GM18858 (cell line): ENCODE data around the gene USP5.
A peak's percentile ranks its signal among the peaks of the same experiment; 100 is the strongest.

Source experiments
- ATAC-seq: cut with Tn5 transposase; IDR thresholded peaks from one replicate; pipeline ENCODE4 v1.9.1; 2021; ENCODE audit not compliant: unreplicated experiment

The USP5 gene, protein sequence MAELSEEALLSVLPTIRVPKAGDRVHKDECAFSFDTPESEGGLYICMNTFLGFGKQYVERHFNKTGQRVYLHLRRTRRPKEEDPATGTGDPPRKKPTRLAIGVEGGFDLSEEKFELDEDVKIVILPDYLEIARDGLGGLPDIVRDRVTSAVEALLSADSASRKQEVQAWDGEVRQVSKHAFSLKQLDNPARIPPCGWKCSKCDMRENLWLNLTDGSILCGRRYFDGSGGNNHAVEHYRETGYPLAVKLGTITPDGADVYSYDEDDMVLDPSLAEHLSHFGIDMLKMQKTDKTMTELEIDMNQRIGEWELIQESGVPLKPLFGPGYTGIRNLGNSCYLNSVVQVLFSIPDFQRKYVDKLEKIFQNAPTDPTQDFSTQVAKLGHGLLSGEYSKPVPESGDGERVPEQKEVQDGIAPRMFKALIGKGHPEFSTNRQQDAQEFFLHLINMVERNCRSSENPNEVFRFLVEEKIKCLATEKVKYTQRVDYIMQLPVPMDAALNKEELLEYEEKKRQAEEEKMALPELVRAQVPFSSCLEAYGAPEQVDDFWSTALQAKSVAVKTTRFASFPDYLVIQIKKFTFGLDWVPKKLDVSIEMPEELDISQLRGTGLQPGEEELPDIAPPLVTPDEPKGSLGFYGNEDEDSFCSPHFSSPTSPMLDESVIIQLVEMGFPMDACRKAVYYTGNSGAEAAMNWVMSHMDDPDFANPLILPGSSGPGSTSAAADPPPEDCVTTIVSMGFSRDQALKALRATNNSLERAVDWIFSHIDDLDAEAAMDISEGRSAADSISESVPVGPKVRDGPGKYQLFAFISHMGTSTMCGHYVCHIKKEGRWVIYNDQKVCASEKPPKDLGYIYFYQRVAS

DNA sequence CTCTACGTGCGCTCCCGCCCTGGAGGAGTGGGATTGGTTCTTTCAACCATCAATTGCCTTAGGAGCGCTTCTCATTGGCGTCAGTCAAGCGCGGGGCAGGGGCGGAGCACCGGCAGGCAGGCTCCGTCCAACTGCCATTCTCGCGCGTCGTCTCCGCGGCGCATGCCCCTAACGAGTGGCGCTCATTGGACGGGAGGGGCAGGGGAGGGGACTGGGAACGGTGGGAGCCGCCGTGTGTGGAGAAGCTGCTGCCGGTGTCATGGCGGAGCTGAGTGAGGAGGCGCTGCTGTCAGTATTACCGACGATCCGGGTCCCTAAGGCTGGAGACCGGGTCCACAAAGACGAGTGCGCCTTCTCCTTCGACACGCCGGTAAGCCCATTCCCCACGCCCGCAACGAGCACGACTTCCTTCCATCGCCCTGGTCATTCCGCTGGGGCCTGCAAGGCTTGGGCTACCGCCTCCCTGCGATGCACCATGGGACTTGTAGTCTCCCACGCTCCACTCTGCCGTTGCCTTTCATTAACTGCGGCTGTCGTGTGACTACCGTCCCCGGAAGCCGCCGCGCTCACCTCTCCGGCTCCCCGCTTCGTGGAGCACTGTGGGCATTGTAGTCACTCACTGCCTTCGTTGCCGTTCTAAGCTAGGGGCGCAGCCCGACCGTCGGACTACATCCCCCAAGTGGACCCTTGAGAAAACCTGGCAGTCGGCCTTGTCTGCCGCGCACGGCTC, at the start of gene USP5:
TSS of gene USP5 (plus strand) at position 230 of the 730 bp plus-strand sequence. CDS start at position 260, 30 bp downstream.
- ATAC-seq: peak; percentile 73

GRCh38 chr12:6807170-6807569, 44.8 kb upstream of the USP5 start:
- no peak for ATAC-seq

GRCh38 chr12:6809056-6809455, 42.9 kb upstream of the USP5 start:
- ATAC-seq: no peak

- no peak for ATAC-seq
Observed at GRCh38 chr12:6810758-6811157, 41.2 kb upstream of the USP5 start.

DNA sequence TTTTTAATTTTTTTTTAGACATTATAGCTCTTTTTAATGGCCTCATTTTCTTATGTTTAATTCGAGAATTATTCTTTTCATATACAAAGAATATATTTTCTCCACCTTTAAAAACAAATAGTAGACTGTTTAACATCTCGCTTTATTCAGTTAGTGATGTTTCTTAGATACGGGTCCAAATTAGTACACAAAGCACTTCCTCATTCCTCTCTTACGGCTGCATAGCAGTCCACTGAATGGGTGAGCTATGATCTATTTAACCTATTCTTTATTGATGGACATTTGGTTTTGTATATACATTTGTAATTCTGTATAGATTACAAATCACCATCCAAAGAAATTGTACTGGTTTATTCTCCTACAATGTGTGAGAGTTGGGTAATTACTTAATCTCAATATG, 38.6 kb upstream of the USP5 start:
- no peak for ATAC-seq

DNA sequence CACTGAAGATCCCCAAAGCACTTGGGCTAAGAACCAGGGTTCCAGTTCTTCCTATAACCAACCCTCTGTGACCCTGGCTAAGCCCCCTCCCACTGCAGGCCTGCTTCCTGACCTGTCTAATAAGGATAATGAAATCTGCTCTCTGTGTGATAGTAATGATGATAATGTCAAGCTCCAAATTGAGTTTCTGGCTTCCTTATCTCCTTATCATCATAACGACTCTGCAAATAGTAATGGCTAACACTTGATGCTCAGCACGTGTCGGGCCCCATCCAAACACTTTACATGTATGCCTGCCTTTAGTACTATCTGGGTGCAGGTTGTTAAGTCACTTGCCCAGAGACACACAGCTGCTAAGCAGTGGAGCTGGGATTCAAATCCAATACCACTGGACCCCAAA, 35.4 kb upstream of the USP5 start:
- no peak for ATAC-seq

GRCh38 chr12:6817098-6817497, 34.9 kb upstream of the USP5 start:
- no peak for ATAC-seq

DNA sequence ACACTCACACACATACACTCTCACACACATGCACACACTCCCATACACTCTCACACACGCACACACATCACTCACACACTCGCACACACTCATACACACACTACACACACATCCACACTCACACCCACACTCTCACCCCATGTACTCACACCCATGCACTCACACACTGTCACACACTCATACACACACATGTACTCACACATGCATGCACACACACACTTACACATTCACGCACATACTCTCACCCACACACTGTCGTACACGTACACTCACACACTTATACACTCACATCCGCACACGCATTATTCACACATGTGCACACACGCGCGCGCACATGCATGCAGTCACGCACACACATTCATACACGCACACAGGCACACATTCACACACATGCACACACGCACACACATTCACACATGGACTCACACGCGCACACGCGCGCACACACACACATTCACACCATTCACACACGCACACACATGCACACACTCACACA, 34.2 kb upstream of the USP5 start:
- ATAC-seq: no peak

DNA sequence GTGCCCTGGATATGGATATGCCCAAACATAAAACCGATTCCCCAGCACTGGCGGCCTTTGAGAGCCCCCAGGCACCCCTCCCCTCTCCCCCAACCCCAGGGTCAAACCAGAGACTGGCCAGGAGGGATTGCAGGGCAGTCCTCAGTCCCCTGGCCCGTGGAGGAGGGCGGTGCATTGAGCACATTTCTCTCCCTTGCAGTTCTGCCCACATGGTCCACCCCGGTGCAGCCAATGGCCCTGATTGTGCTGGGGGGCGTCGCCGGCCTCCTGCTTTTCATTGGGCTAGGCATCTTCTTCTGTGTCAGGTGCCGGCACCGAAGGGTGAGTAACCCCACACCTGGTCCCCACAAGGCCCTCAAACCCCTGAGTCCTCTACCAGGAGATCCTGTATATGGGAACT, 33.7 kb upstream of the USP5 start:
- no peak for ATAC-seq

DNA sequence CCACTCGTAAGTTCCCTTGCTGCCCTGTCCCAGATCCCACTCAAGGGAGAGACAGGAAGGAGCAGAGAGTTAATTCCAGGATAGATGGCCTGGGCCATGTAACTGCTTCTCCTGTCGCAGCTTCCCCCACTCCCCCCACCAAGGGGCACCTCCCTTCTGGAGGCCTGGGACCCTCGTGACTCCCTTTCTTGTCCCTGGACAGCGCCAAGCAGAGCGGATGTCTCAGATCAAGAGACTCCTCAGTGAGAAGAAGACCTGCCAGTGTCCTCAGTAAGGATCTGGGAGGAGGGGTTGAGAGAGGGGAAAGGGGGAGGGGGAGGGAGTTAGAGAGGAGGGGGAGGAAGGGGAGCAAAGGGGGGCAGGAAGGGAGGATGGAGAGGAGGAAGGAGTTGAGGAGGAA, 33.3 kb upstream of the USP5 start:
- no peak for ATAC-seq

DNA sequence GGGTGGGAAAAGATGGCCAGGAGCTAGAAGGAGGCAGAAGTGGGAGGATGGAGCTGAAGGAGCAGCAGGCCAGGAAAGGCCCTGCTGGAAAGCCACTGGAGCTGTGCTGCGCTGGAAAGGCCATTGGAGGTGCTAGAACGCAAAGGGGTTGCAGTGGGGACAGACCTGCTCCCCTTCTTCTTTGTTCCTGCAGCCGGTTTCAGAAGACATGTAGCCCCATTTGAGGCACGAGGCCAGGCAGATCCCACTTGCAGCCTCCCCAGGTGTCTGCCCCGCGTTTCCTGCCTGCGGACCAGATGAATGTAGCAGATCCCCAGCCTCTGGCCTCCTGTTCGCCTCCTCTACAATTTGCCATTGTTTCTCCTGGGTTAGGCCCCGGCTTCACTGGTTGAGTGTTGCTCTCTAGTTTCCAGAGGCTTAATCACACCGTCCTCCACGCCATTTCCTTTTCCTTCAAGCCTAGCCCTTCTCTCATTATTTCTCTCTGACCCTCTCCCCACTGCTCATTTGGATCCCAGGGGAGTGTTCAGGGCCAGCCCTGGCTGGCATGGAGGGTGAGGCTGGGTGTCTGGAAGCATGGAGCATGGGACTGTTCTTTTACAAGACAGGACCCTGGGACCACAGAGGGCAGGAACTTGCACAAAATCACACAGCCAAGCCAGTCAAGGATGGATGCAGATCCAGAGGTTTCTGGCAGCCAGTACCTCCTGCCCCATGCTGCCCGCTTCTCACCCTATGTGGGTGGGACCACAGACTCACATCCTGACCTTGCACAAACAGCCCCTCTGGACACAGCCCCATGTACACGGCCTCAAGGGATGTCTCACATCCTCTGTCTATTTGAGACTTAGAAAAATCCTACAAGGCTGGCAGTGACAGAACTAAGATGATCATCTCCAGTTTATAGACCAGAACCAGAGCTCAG, 32.6 kb upstream of the USP5 start:
- no peak for ATAC-seq

GRCh38 chr12:6820166-6820565, 31.8 kb upstream of the USP5 start:
- no peak for ATAC-seq

DNA sequence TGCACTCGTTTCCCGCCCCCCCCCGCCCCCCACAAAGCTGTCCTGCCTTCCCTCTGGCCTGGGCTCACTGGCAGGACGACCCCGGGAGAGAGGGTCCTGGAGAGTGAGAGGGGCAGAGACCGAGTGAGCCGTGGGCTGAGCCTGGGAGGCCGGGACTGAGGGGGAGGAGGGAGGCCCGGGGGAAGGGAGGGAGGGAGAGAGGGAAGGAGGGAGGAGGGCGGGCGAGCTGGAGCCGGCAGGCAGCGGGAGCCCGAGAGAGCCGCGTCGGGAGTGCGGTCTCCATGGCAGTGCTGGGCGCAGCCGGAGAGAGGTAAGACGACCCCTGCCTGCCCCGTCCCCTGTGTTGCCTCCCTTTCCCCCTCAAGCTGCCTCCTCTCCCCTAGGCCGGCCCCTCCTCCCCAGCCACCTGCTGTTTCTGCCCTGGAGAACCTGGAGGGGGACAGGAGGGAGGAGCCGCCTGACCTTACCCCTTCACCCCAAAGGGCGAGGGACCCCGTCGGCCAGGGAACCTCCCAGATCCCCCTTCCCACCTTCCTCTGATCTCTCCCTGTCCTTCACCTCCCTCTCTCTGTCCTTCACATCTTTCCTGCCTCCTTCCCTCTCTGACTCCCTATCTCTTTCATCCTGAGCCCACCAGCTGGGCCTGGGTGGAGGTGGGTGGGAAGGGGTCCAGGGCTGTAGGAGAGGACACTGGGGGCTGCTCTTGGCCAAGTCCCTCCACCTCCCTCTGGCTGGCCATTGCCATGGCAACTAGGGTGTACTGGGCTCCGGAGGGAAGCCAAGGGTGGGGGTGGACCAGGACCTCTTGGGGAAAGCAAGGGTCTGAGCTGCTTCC, 30.1 kb upstream of the USP5 start, which contains the start of gene GPR162:
TSS of gene GPR162 (plus strand) at position 231 of the 835 bp plus-strand sequence. CDS start 2,078 bp downstream, outside the sequence.
- no peak for ATAC-seq

- no peak for ATAC-seq
Observed at GRCh38 chr12:6822426-6823135, 29.4 kb upstream of the USP5 start.

DNA sequence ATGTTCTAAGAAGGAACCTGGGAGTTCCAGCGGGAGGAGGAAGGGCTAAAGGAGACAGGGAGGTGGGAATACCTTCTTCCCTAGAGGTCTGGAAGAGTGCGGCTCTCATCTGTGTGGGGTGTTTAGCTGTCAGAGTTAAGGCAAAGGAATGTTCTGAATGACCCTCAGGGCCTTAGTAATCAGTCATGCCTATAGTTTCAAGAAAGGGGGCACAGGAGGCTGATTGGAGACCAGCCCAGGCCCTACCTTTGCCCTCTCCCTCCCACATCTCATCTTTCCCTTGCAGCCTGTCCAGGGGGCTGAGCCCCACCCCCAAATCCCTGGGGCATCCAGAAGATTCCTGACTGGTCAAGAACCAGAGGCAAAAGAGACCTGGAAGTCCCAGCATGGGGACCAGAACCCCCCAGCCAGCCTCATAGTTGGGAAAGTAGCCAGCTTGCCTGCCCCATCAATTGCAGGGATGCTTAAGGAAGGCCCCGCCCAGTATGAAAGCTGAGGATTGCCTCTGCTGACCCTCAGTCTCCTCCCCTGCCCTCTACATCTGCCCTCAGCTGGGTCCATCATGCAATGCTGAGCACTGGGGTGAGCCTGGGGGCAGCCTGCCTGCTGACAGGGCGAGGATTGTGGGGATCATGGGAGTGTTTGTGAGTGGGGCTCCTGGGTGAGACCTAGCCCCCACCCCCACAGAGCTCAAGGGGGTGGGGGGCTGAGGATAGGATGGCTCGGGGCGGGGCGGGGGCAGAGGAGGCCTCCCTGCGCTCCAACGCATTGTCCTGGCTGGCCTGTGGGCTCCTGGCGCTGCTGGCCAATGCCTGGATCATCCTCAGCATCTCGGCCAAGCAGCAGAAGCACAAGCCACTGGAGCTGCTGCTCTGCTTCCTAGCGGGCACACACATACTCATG, 28.5 kb upstream of the USP5 start:
- no peak for ATAC-seq

GRCh38 chr12:6824085-6824775, 27.7 kb upstream of the USP5 start:
- ATAC-seq: no peak

DNA sequence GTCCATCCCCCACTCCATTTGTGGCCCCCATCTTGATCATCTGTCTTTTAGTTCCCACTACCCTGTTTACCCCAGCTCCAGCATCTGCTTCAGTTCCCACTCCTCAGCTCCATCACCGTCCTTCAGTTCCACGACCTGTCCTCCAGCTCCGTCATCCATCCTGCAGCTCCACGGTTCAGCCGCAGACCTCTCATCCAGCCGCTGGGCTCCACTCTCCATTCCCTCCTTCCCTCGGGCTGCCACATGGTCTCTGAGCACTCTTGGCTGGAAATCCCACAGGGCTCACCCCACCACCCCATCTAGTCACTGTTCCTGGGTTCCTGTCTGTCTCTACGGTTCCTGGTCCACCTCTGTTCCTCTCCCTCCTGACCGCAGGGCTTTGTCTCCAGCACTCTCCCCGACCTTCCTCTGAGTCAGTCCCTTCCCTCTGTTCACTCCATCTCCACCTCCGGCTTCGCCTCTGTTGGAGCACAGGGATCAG, 27.0 kb upstream of the USP5 start:
- no peak for ATAC-seq
